ENCODE results near the gene SLC29A3.

The SLC29A3 gene

GRCh38 chr10:71321386-71321785 is 2.3 kb downstream of the SLC29A3 start:
- no peak for DNase-seq (ENCODE audit: low read depth in 2 of 2)

GRCh38 chr10:71323407-71323806 is 4.3 kb downstream of the SLC29A3 start:
- DNase-seq (ENCODE audit: low read depth in 2 of 2): no peak

- no peak for DNase-seq (ENCODE audit: low read depth in 2 of 2)
These were observed 5.7 kb downstream of the SLC29A3 start for GRCh38 chr10:71324743-71325142.

- no peak for DNase-seq (ENCODE audit: low read depth in 2 of 2)
These were observed 6.2 kb downstream of the SLC29A3 start for GRCh38 chr10:71325267-71325666.

GRCh38 chr10:71326464-71326881 is 7.4 kb downstream of the SLC29A3 start:
- no peak for DNase-seq (ENCODE audit: low read depth in 2 of 2)

GRCh38 chr10:71330789-71331404 is 11.8 kb downstream of the SLC29A3 start:
- DNase-seq (ENCODE audit: low read depth in 2 of 2): no peak

- DNase-seq (ENCODE audit: low read depth in 2 of 2): no peak
These were observed 12.7 kb downstream of the SLC29A3 start for GRCh38 chr10:71331736-71332135.

- no peak for DNase-seq (ENCODE audit: low read depth in 2 of 2)
These were observed 13.4 kb downstream of the SLC29A3 start for GRCh38 chr10:71332466-71332865.

- no peak for DNase-seq (ENCODE audit: low read depth in 2 of 2)
These were observed 14.2 kb downstream of the SLC29A3 start for GRCh38 chr10:71333129-71333887.

GRCh38 chr10:71334221-71334791 is 15.2 kb downstream of the SLC29A3 start:
- no peak for DNase-seq (ENCODE audit: low read depth in 2 of 2)

- DNase-seq (ENCODE audit: low read depth in 2 of 2): no peak
These were observed 16.2 kb downstream of the SLC29A3 start for GRCh38 chr10:71335173-71335708.

GRCh38 chr10:71336632-71337031 is 17.6 kb downstream of the SLC29A3 start:
- DNase-seq (ENCODE audit: low read depth in 2 of 2): no peak

GRCh38 chr10:71337219-71337701 is 18.2 kb downstream of the SLC29A3 start:
- no peak for DNase-seq (ENCODE audit: low read depth in 2 of 2)

GRCh38 chr10:71338728-71339495 is 19.9 kb downstream of the SLC29A3 start:
- DNase-seq (ENCODE audit: low read depth in 2 of 2): no peak

- DNase-seq (ENCODE audit: low read depth in 2 of 2): no peak
These were observed 20.9 kb downstream of the SLC29A3 start for GRCh38 chr10:71339796-71340589.

GRCh38 chr10:71342573-71343391 is 23.7 kb downstream of the SLC29A3 start:
- DNase-seq (ENCODE audit: low read depth in 2 of 2): no peak

- no peak for DNase-seq (ENCODE audit: low read depth in 2 of 2)
These were observed 24.3 kb downstream of the SLC29A3 start for GRCh38 chr10:71343392-71343773.

GRCh38 chr10:71344154-71344925 is 25.3 kb downstream of the SLC29A3 start:
- no peak for DNase-seq (ENCODE audit: low read depth in 2 of 2)

- no peak for DNase-seq (ENCODE audit: low read depth in 2 of 2)
These were observed 26.0 kb downstream of the SLC29A3 start for GRCh38 chr10:71344993-71345480.
